SK-N-MC (cell line): ENCODE data around the gene CCDC59.

Source experiments
- EZH2 ChIP-seq: fragments of 200-600 bp; sonication (generic); IDR thresholded peaks from one replicate; pipeline ENCODE4 v1.6.1; 2017; ENCODE audit warnings: antibody characterized with exemption
- POLR2AphosphoS5 ChIP-seq: IDR thresholded peaks from 2 replicates; pipeline ENCODE4 v1.6.1; 2012; ENCODE audit warnings: mild to moderate bottlenecking, low read depth, low read length, borderline replicate concordance

DNA sequence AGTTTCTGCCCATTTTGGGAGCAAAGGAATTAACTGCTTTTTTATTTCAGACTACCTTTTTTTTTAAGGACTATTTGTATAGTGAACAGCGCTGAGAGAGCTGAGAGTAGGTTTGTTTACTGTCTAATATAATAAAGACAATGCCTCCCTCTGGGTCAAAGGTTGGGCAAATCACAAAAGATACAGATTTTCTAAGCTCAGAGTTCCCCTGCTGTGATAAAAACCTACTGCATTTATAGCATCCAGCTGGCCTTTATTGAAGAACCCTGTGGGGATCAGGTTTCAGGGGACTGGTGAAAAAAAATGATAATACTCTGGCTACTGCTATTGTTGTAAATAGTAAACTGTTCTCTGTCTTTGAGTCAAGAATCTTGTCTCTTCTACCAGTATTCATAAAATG is 28.7 kb downstream of the CCDC59 start:
- TF ChIP-seq POLR2AphosphoS5: no peak
- TF ChIP-seq EZH2: no peak
